ENCODE measurements around the gene MIA2.
"Not testable (repeated sequence)": the region's sequence is repeated elsewhere in the genome, so short reads cannot be mapped to it uniquely, and the experiment has no call there.

Gene MIA2

DNA sequence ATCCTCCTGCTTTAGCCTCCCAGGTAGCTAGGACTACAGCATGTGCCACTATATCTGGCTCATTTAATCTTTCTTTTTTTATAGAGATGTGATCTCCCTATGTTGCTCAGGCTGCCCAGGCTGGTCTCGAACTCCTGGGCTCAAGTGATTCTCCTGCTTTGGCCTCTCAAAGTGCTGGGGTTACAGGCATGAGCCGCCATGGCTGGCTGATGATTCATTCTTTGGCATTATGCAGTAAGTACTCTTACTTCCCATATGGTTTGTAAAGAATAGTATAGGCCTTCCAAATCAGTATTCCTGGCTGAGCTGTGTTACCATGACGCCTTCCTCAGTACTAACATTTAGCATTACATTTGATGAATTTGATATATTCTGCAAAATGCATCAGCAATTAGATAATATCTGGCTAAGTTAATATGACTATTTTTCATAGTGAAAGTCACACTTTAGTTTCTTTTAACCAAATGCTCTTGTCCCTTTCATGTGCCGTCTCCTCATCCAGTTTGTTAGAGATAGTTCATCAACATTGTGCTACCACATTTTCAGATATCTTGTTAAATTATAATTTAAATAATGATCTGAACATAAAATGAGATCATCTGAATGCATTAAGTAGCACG, 3.2 kb upstream of the MIA2 start:
- Histone ChIP-seq H3K36me3 (no peaks in the 10 kb centered on the region), H3K27me3 (no peaks in the 10 kb centered on the region), H3K27ac (no peak overlapping the region), H4K20me1 (no peaks in the 10 kb centered on the region), H3K9me3 (replicated peaks in 1 of 11) (no peaks in the 10 kb centered on the region), H3K9ac (no peak overlapping the region), H3K4me2 (no peak overlapping the region), H3K4me1 (peaks cover 20 to 39% (median 30%) of the 10 kb centered on the region in 10 experiments), H3K4me3 (no peak overlapping the region)
- no peak for TF ChIP-seq Cebpa-rat (IDR thresholded peaks at IDR 0.05)

DNA sequence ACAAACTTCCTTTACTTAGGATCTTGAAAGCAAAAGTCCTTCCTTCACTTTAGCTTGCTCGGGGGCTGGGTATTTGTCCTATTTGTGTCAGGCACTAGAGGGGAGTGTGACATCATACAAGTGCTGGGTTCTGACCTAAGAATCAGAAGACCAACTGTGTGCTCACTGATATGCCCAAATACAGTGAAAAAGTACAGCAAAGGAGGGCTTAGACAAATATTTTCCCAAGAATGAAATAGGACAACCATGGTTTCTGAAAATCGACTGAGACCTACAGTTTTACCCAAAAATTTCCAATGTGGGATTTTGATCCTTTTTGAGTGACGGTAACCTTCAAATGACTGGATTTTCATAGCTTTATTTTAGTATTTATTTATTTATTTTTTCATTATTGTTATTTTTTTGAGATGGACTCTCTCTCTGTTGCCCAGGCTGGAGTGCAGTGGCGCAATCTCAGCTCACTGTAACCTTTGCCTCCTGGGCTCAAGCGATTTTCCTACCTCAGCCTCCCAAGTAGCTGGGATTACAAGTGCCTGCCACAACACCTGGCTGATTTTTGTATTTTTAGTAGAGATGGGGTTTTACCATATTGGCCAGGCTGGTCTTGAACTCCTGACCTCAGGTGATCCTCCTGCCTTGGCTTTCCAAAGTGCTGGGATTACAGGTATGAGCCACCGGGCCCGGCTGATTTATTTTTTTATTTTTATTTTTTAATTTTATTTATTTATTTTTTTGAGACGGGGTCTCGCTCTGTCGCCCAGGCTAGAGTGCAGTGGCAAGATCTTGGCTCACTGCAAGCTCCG, 1.8 kb upstream of the MIA2 start:
- Histone ChIP-seq H3K4me1 (peaks cover 20 to 39% (median 30%) of the 10 kb centered on the region in 10 experiments), H3K4me2 (peak overlapping the region; percentile 51 to 87 (median 74); a peak in 19 of 22 replicates)
- H3K4me3 ChIP-seq, result not testable (repeated sequence)

DNA sequence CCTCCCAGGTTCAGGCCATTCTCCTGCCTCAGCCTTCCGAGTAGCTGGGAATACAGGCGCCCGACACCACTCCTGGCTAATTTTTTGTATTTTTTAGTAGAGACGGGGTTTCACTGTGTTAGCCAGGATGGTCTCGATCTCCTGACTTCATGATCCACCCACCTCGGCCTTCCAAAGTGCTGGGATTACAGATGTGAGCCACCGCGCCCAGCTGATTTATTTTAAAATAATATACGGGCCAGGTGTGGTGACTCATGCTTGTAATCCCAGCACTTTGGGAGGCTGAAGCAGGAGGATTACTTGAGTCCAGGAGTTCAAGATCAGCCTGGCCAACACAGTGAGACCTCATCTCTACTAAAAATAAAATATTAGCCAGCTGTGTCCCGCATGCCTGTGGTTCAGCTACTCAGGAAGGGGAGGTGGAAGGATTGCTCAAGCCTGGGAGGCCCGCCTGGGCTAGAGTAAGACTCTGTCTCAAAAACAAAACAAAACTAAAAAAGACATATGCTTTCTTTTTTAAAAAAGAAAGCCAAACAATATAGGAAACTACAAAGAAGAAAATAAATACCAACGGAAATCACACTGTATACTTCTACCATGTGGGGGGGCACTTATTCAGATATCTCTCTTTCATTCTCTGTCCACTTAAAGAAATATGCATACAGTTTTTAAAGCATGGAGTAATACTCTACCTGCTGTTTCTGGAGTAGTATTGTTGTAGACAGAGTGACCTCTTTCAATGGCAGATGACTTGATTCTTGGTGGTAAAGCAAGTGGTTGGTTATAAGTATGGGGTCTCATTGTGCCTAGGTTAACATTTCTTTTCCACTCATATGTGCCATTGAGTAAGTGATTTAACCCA, 930 bp upstream of the MIA2 start:
- Histone ChIP-seq H3K9ac (peak overlapping the region; percentile 49 to 73 (median 64); a peak in 19 of 22 replicates), H3K27ac (peak overlapping the region in 10 of 11 experiments; percentile 53 to 87 (median 82); a peak in 21 of 22 replicates), H3K27me3 (no peaks in the 10 kb centered on the region), H3K4me2 (peak overlapping the region; percentile 51 to 87 (median 74)), H3K4me1 (peaks cover 20 to 39% (median 30%) of the 10 kb centered on the region in 10 experiments), H3K36me3 (no peaks in the 10 kb centered on the region), H3K9me3 (replicated peaks in 1 of 11) (no peaks in the 10 kb centered on the region), H4K20me1 (no peaks in the 10 kb centered on the region), H3K4me3 (peak overlapping the region in 4 of 10 experiments; percentile 8 to 43 (median 32); a peak in 3 of 20 replicates)
- peak in 8 of 11 experiments; percentile 60 to 94 (median 82); a peak in 15 of 22 replicates for TF ChIP-seq Cebpa-rat (IDR thresholded peaks at IDR 0.05)

More for the DNA sequence above, 1.8 kb upstream of the MIA2 start:
- H3K36me3 ChIP-seq; H4K20me1 ChIP-seq; H3K27me3 ChIP-seq; H3K9me3 ChIP-seq (replicated peaks in 1 of 11): not testable (repeated sequence)
- TF ChIP-seq Cebpa-rat (IDR thresholded peaks at IDR 0.05), result 0 out of 22 replicates have a peak, but pooled peaks of 1 of the 11 experiments have one; percentile 13
- peak overlapping the region in 10 of 11 experiments; percentile 53 to 87 (median 82); a peak in 20 of 22 replicates for H3K27ac ChIP-seq
- peak overlapping the region in 9 of 11 experiments; percentile 49 to 73 (median 64); a peak in 14 of 22 replicates for H3K9ac ChIP-seq

DNA sequence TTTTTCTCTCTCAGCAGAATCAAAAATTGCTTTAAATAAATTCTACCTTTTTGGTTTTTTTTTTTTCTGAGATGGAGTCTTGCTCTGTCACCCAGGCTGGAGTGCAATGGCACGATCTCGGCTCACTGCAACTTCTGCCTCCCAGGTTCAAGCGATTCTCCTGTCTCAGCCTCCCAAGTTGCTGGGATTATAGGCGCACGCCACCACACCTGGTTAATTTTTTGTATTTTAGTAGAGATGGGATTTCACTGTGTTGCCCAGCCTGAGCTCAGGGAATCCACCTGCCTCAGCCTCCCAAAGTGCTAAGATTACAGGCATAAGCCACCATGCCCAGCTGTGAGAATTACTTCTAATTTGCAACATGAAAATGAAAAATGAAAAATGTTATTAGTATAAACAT, 1.3 kb downstream of the MIA2 start:
- not testable (repeated sequence) for H3K27me3 ChIP-seq; H3K36me3 ChIP-seq; H4K20me1 ChIP-seq; H3K4me2 ChIP-seq; H3K27ac ChIP-seq; H3K9ac ChIP-seq; H3K4me3 ChIP-seq; H3K9me3 ChIP-seq (replicated peaks in 1 of 11)
- peaks cover 20 to 39% (median 30%) of the 10 kb centered on the region in 10 experiments for H3K4me1 ChIP-seq

DNA sequence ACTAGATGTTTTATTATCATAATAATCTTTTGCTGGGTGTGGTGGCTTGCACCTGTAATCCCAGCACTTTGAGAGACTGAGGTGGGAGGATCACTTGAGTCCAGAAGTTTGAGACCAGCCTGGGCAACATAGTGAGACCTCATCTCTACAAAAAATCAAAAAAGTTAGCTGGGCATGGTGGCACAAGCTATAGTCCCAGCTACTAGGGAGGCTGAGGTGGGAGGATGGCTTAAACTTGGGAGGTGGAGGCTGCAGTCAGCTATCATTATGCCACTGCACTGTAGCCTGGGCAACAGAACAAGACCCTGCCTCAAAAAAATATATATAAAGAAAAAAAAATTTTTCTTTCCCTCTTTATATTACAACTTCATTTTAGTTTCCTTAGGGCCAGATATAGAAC, 1.8 kb downstream of the MIA2 start:
- H3K4me2 ChIP-seq; H4K20me1 ChIP-seq; H3K27ac ChIP-seq; H3K36me3 ChIP-seq; H3K9ac ChIP-seq; H3K4me3 ChIP-seq; H3K27me3 ChIP-seq; H3K9me3 ChIP-seq (replicated peaks in 1 of 11): not testable (repeated sequence)
- H3K4me1 ChIP-seq, result peaks cover 20 to 36% (median 30%) of the 10 kb centered on the region in 10 experiments

DNA sequence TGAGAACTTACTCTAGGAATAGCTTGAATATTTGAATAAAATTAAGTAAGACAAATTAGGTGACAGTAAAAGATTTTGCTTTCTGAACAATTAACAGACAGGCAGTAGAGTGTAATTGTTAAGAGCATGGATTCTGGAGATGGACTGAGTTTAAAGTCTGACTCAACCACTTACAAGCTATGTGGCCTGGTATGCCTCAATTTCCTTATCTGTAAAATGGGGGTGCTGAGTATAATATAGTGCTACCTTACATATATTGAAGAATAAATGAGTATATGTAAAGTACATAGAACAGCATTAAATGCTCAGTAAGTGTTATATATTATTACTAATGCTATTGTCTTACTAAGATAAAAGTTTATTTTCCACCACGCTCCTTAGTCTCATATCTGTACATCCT, 7.1 kb downstream of the MIA2 start:
- no peak for TF ChIP-seq Cebpa-rat (IDR thresholded peaks at IDR 0.05)
- no peaks in the 10 kb centered on the region for H3K27me3 ChIP-seq
- no peak overlapping the region for H3K4me2 ChIP-seq
- H4K20me1 ChIP-seq, result no peaks in the 10 kb centered on the region
- no peak overlapping the region for H3K9ac ChIP-seq
- no peak overlapping the region for H3K4me3 ChIP-seq
- no peaks in the 10 kb centered on the region for H3K36me3 ChIP-seq
- no peak overlapping the region for H3K27ac ChIP-seq
- H3K4me1 ChIP-seq, result no peaks in the 10 kb centered on the region
- H3K9me3 ChIP-seq (replicated peaks in 1 of 11), result no peaks in the 10 kb centered on the region

DNA sequence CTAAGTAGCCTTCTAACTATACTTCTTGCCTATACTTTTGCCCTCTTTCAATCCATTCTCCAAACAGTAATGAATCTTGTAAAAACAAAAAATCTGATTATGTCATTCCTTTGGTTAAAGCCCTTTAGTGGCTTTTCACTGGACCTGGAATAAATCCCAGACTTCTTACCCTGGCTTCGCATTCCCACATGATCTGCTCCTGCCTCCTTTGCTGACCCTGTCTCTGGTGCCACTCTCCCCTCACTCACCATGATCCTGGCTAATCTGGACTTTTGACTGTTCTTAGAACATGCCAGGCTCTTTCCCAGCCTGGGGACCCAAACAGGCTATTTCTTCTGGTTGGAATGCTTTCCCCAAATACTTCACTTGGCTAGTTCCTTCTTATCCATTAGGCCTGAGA, 7.9 kb downstream of the MIA2 start:
- Histone ChIP-seq H3K27ac (no peak overlapping the region), H3K36me3 (no peaks in the 10 kb centered on the region), H3K9me3 (replicated peaks in 1 of 11) (no peaks in the 10 kb centered on the region), H3K9ac (no peak overlapping the region), H4K20me1 (no peaks in the 10 kb centered on the region), H3K4me1 (no peaks in the 10 kb centered on the region), H3K4me2 (no peak overlapping the region), H3K4me3 (no peak overlapping the region), H3K27me3 (no peaks in the 10 kb centered on the region)
- no peak for TF ChIP-seq Cebpa-rat (IDR thresholded peaks at IDR 0.05)

DNA sequence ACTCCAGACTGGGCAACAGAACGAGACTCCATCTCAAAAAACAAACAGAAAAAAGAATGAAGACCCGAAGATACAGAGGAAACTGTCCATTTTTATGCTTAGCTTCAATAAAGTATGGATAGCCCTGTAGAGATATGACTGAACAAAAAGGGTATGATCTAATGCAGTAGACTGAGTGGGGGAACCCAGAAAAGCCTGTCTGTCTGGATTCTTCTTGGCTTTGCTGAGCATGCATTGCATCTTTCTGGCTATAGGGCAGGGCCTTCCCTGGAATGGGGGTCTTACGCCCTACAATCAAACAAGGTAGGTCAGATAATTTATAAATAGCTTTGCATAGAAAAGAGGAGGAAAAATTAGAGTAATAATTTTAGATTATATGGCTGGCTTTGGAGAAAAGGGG, 10.1 kb downstream of the MIA2 start:
- Histone ChIP-seq H3K4me2 (no peak overlapping the region), H3K4me1 (no peaks in the 10 kb centered on the region), H3K27me3 (no peaks in the 10 kb centered on the region), H4K20me1 (no peaks in the 10 kb centered on the region), H3K4me3 (no peak overlapping the region), H3K36me3 (no peaks in the 10 kb centered on the region), H3K27ac (no peak overlapping the region), H3K9me3 (replicated peaks in 1 of 11) (no peaks in the 10 kb centered on the region), H3K9ac (no peak overlapping the region)
- no peak for TF ChIP-seq Cebpa-rat (IDR thresholded peaks at IDR 0.05)

DNA sequence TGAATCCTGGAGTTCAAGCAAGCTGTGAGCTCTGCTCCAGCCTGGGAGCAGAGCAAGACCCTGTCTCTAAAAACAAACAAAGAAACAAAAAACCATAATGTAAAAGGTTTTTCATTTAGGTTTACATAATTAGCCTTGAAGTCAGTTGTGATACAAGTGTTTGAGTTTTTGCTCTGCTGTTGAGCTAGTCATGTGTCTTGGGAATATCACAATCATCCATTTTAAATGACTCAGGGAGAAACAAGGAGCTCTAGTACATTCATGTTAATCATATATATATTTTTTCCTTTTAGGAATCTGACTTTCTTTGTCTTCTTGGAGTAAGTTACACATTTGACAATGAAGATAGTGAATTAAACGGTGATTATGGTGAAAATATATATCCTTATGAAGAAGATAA, 12.9 kb downstream of the MIA2 start:
- Histone ChIP-seq H3K36me3 (no peaks in the 10 kb centered on the region), H3K4me1 (no peaks in the 10 kb centered on the region), H3K27ac (no peak overlapping the region), H3K4me2 (no peak overlapping the region), H3K4me3 (no peak overlapping the region), H3K9me3 (replicated peaks in 1 of 11) (no peaks in the 10 kb centered on the region), H4K20me1 (no peaks in the 10 kb centered on the region), H3K27me3 (no peaks in the 10 kb centered on the region), H3K9ac (no peak overlapping the region)
- TF ChIP-seq Cebpa-rat (IDR thresholded peaks at IDR 0.05), result no peak
